ENCODE data around the gene SFMBT1.

SFMBT1 gene

GRCh38 chr3:53044371-53044710 is 1.5 kb downstream of the SFMBT1 start:
- no peaks in the 10 kb centered on the region for H4K20me1 ChIP-seq (ENCODE audit: insufficient read depth)
- no peak overlapping the region for H3K4me3 ChIP-seq (IDR thresholded peaks at IDR 0.05; ENCODE audit: insufficient read depth, low read depth, low read length)
- H3K27me3 ChIP-seq (ENCODE audit: insufficient read depth, low read depth), result no peaks in the 10 kb centered on the region; the same call in 1 of the 2 replicates
- H2AFZ ChIP-seq (ENCODE audit: low read depth), result peak overlapping the region; percentile 30; the same call in 1 of the 2 replicates
- H3K4me2 ChIP-seq, result peak overlapping the region; percentile 66
- H3K27ac ChIP-seq, result no peak overlapping the region; the same call in 1 of the 2 replicates
- no peak for TF ChIP-seq CTCF (conservative IDR thresholded peaks at IDR 0.05; ENCODE audit: low read depth, low read length)
- H3K4me1 ChIP-seq (ENCODE audit: low read depth, poor library complexity, severe bottlenecking), result peaks cover 13% of the 10 kb centered on the region
- peak overlapping the region; percentile 12; the same call in 1 of the 2 replicates for H3K9ac ChIP-seq
- peaks cover 10% of the 10 kb centered on the region; the same call in 1 of the 2 replicates for H3K79me2 ChIP-seq (ENCODE audit: insufficient read depth, low read depth)
- H3K36me3 ChIP-seq (ENCODE audit: insufficient read depth), result no peaks in the 10 kb centered on the region

- H4K20me1 ChIP-seq (ENCODE audit: insufficient read depth), result no peaks in the 10 kb centered on the region
- peaks cover 18% of the 10 kb centered on the region for H3K4me1 ChIP-seq (ENCODE audit: low read depth, poor library complexity, severe bottlenecking)
- no peaks in the 10 kb centered on the region; the same call in 1 of the 2 replicates for H3K27me3 ChIP-seq (ENCODE audit: insufficient read depth, low read depth)
- H3K27ac ChIP-seq, result no peak overlapping the region
- peaks cover 10% of the 10 kb centered on the region; the same call in 1 of the 2 replicates for H3K79me2 ChIP-seq (ENCODE audit: insufficient read depth, low read depth)
- no peak overlapping the region for H3K4me3 ChIP-seq (IDR thresholded peaks at IDR 0.05; ENCODE audit: insufficient read depth, low read depth, low read length)
- H3K4me2 ChIP-seq, result no peak overlapping the region
- no peak overlapping the region for H3K9ac ChIP-seq
- H3K36me3 ChIP-seq (ENCODE audit: insufficient read depth), result no peaks in the 10 kb centered on the region
- no peak for TF ChIP-seq CTCF (conservative IDR thresholded peaks at IDR 0.05; ENCODE audit: low read depth, low read length)
- H2AFZ ChIP-seq (ENCODE audit: low read depth), result no peak overlapping the region
These were observed 2.1 kb downstream of the SFMBT1 start for GRCh38 chr3:53043738-53044137.

- TF ChIP-seq CTCF (conservative IDR thresholded peaks at IDR 0.05; ENCODE audit: low read depth, low read length), result no peak
- no peaks in the 10 kb centered on the region for H3K36me3 ChIP-seq (ENCODE audit: insufficient read depth)
- H4K20me1 ChIP-seq (ENCODE audit: insufficient read depth), result no peaks in the 10 kb centered on the region
- H3K4me1 ChIP-seq (ENCODE audit: low read depth, poor library complexity, severe bottlenecking), result peaks cover 18% of the 10 kb centered on the region
- no peaks in the 10 kb centered on the region; the same call in 1 of the 2 replicates for H3K27me3 ChIP-seq (ENCODE audit: insufficient read depth, low read depth)
- H3K9ac ChIP-seq, result no peak overlapping the region
- H3K4me3 ChIP-seq (IDR thresholded peaks at IDR 0.05; ENCODE audit: insufficient read depth, low read depth, low read length), result no peak overlapping the region
- no peak overlapping the region for H3K27ac ChIP-seq
- no peak overlapping the region for H3K4me2 ChIP-seq
- peaks cover 10% of the 10 kb centered on the region; the same call in 1 of the 2 replicates for H3K79me2 ChIP-seq (ENCODE audit: insufficient read depth, low read depth)
- H2AFZ ChIP-seq (ENCODE audit: low read depth), result no peak overlapping the region
These were observed 3.2 kb downstream of the SFMBT1 start for GRCh38 chr3:53042651-53043050.

- H3K4me3 ChIP-seq (IDR thresholded peaks at IDR 0.05; ENCODE audit: insufficient read depth, low read depth, low read length), result no peak overlapping the region
- H3K36me3 ChIP-seq (ENCODE audit: insufficient read depth), result no peaks in the 10 kb centered on the region
- H3K27me3 ChIP-seq (ENCODE audit: insufficient read depth, low read depth), result no peaks in the 10 kb centered on the region
- H3K27ac ChIP-seq, result no peak overlapping the region
- no peaks in the 10 kb centered on the region for H4K20me1 ChIP-seq (ENCODE audit: insufficient read depth)
- no peak overlapping the region for H2AFZ ChIP-seq (ENCODE audit: low read depth)
- TF ChIP-seq CTCF (conservative IDR thresholded peaks at IDR 0.05; ENCODE audit: low read depth, low read length), result no peak
- peaks cover 10% of the 10 kb centered on the region; the same call in 1 of the 2 replicates for H3K79me2 ChIP-seq (ENCODE audit: insufficient read depth, low read depth)
- H3K4me1 ChIP-seq (ENCODE audit: low read depth, poor library complexity, severe bottlenecking), result peaks cover 15% of the 10 kb centered on the region
- H3K4me2 ChIP-seq, result no peak overlapping the region
- no peak overlapping the region for H3K9ac ChIP-seq
These were observed 5.5 kb downstream of the SFMBT1 start for GRCh38 chr3:53040351-53040820.

All from KMS-11 (cell line).